DOHH2 (cell line): ENCODE measurements around the gene ATE1.

Experiments
- H3F3A ChIP-seq: fragments of 200-600 bp; sonication (generic), shearing (Covaris generic); 2 replicates; pipeline ENCODE4 v1.6.0; 2016; ENCODE audit warnings: antibody characterized with exemption, mild to moderate bottlenecking; ENCODE audit not compliant: control insufficient read depth, insufficient read depth
- H3K27ac ChIP-seq: fragments of 200-600 bp; sonication (generic); 2 replicates; pipeline ENCODE4 v1.5.1; 2014; ENCODE audit warnings: low read depth, mild to moderate bottlenecking, low read length, moderate library complexity
- H3K27me3 ChIP-seq: fragments of 200-600 bp; sonication (generic); 2 replicates; pipeline ENCODE4 v1.6.1; 2014; ENCODE audit warnings: mild to moderate bottlenecking, low read length, mixed read lengths; ENCODE audit not compliant: control insufficient read depth
- H3K36me3 ChIP-seq: fragments of 200-600 bp; sonication (generic); 2 replicates; pipeline ENCODE4 v1.6.1; 2014; ENCODE audit warnings: mild to moderate bottlenecking, low read length, moderate library complexity, mixed read lengths; ENCODE audit not compliant: control insufficient read depth
- H3K4me1 ChIP-seq: fragments of 200-600 bp; sonication (generic); 2 replicates; pipeline ENCODE4 v1.6.1; 2014; ENCODE audit warnings: mild to moderate bottlenecking, low read length, mixed read lengths; ENCODE audit not compliant: control insufficient read depth
- H3K4me2 ChIP-seq: fragments of 200-600 bp; sonication (generic); 2 replicates; pipeline ENCODE4 v1.6.0; 2014; ENCODE audit warnings: mild to moderate bottlenecking, low read length, moderate library complexity
- H3K4me3 ChIP-seq: fragments of 200-600 bp; sonication (generic); 2 replicates; pipeline ENCODE4 v1.5.1; 2014; ENCODE audit warnings: mild to moderate bottlenecking, low read length, mixed read lengths
- H3K79me2 ChIP-seq: fragments of 200-600 bp; sonication (generic); 2 replicates; pipeline ENCODE4 v1.6.1; 2014; ENCODE audit warnings: mild to moderate bottlenecking, low read length, mixed read lengths; ENCODE audit not compliant: control insufficient read depth
- H3K9me2 ChIP-seq: fragments of 200-600 bp; sonication (generic); replicated peaks from 2 replicates; pipeline ENCODE4 v1.6.1; 2014; ENCODE audit warnings: mild to moderate bottlenecking, low read length, mixed read lengths; ENCODE audit not compliant: control insufficient read depth
- H3K9me3 ChIP-seq: fragments of 200-600 bp; sonication (generic); 2 replicates; pipeline ENCODE4 v1.6.1; 2014; ENCODE audit warnings: antibody characterized with exemption, low read length, mixed read lengths; ENCODE audit not compliant: control insufficient read depth, insufficient read depth
- H4K20me1 ChIP-seq: fragments of 200-600 bp; sonication (generic); 2 replicates; pipeline ENCODE4 v1.6.0; 2014; ENCODE audit warnings: low read depth, mild to moderate bottlenecking, antibody characterized with exemption, low read length, moderate library complexity; ENCODE audit not compliant: control insufficient read depth, insufficient read depth
- EZH2phosphoT487 ChIP-seq: fragments of 200-600 bp; sonication (generic); IDR thresholded peaks from 2 replicates; pipeline ENCODE4 v1.6.1; 2017; ENCODE audit warnings: borderline replicate concordance, mild to moderate bottlenecking, antibody characterized with exemption, low read length, moderate library complexity, mixed read lengths
- TF ChIP-seq, protein P1 (sequence below): fragments of 200-600 bp; sonication (generic); IDR thresholded peaks from one replicate; pipeline ENCODE4 v1.5.1; 2014; ENCODE audit warnings: antibody characterized with exemption, mild to moderate bottlenecking, low read depth, low read length; ENCODE audit not compliant: poor library complexity, severe bottlenecking

The ATE1 gene

DNA sequence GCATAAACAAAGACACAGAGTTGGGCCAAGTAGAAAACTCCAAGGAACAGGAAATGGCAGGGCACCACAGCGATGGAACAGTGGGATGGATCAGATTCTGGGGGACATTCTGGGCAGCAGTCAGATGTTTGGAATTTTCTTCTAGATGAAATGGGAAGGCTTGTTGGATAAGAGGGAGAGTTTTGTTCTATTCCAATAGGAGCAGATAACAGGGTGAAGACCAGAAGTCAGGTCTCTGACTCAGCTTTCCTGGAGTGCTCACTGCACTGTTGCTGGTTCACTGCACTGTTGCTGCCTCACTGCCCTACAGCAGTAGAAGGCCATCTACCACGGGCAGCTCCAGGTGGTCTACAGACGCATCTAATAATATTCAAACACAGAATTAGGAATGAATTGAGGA is 135.6 kb downstream of the ATE1 start:
- no peaks in the 10 kb centered on the region for H3K9me2 ChIP-seq
- TF ChIP-seq, protein P1, sequence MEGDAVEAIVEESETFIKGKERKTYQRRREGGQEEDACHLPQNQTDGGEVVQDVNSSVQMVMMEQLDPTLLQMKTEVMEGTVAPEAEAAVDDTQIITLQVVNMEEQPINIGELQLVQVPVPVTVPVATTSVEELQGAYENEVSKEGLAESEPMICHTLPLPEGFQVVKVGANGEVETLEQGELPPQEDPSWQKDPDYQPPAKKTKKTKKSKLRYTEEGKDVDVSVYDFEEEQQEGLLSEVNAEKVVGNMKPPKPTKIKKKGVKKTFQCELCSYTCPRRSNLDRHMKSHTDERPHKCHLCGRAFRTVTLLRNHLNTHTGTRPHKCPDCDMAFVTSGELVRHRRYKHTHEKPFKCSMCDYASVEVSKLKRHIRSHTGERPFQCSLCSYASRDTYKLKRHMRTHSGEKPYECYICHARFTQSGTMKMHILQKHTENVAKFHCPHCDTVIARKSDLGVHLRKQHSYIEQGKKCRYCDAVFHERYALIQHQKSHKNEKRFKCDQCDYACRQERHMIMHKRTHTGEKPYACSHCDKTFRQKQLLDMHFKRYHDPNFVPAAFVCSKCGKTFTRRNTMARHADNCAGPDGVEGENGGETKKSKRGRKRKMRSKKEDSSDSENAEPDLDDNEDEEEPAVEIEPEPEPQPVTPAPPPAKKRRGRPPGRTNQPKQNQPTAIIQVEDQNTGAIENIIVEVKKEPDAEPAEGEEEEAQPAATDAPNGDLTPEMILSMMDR = no peak
- TF ChIP-seq EZH2phosphoT487 = no peak
- no peaks in the 10 kb centered on the region for H3K79me2 ChIP-seq
- peaks cover 9% of the 10 kb centered on the region for H3K36me3 ChIP-seq
- no peak overlapping the region for H3K27ac ChIP-seq
- H3K4me1 ChIP-seq = 0 out of 2 replicates have a peak, but pooled peaks cover 5% of the 10 kb centered on the region
- no peak overlapping the region for H3K4me2 ChIP-seq
- no peaks in the 10 kb centered on the region for H3F3A ChIP-seq
- no peak overlapping the region for H3K4me3 ChIP-seq
- H3K27me3 ChIP-seq = no peaks in the 10 kb centered on the region
- H3K9me3 ChIP-seq = no peaks in the 10 kb centered on the region
- no peaks in the 10 kb centered on the region for H4K20me1 ChIP-seq

DNA sequence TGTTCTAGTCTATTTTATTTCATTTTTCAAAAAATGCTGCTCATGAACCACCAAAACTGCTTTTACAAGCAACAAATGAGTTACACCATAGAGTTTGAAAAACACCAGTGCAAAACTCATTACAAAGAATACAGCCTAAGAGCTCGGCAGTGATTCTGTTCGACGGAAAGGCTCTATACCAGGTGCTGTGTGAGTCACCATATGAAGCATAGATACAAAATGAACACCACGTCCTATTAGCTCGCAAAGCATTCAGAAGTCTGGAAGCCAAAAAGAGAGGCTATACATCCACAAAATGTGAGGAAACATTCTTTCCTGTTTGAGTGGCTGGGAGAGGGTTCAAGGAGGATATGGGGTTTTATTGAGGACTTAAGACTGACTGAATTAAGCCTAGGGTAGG is 136.1 kb downstream of the ATE1 start:
- no peak for TF ChIP-seq EZH2phosphoT487
- TF ChIP-seq, protein P1 = no peak

DNA sequence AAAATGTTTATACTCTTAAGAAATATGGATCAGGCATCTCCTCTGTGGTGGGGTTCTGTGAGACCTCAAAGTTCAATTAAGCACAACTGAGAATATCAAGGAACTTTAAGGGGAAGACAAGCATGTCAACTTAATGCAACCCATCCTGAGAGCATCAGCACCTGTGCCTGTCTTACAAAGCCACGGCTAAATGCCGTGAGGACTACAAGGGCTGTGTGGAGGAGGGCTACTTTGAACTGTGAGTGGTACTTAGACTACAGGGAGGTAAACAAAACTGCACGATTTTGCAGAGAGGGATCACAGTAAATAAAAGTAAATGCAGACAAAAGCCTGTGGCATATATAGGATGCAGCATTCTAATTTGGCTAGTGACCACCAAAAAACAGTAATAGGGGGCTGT is 139.1 kb downstream of the ATE1 start:
- Histone ChIP-seq H3K9me3 (no peaks in the 10 kb centered on the region), H3K4me1 (0 out of 2 replicates have a peak, but pooled peaks cover 5% of the 10 kb centered on the region), H3K79me2 (no peaks in the 10 kb centered on the region), H4K20me1 (no peaks in the 10 kb centered on the region), H3K27me3 (no peaks in the 10 kb centered on the region), H3K4me2 (no peak overlapping the region), H3K9me2 (no peaks in the 10 kb centered on the region), H3K36me3 (peaks cover 9% of the 10 kb centered on the region), H3F3A (no peaks in the 10 kb centered on the region), H3K27ac (no peak overlapping the region), H3K4me3 (no peak overlapping the region)
- no peak for TF ChIP-seq EZH2phosphoT487
- TF ChIP-seq, protein P1 = no peak

More for the DNA sequence above, 136.1 kb downstream of the ATE1 start:
- no peaks in the 10 kb centered on the region for H3K27me3 ChIP-seq
- H3K4me1 ChIP-seq = 0 out of 2 replicates have a peak, but pooled peaks cover 5% of the 10 kb centered on the region
- H3F3A ChIP-seq = no peaks in the 10 kb centered on the region
- no peaks in the 10 kb centered on the region for H4K20me1 ChIP-seq
- no peak overlapping the region for H3K27ac ChIP-seq
- H3K4me2 ChIP-seq = no peak overlapping the region
- no peaks in the 10 kb centered on the region for H3K9me3 ChIP-seq
- H3K79me2 ChIP-seq = no peaks in the 10 kb centered on the region
- no peak overlapping the region for H3K4me3 ChIP-seq
- no peaks in the 10 kb centered on the region for H3K9me2 ChIP-seq
- peaks cover 9% of the 10 kb centered on the region for H3K36me3 ChIP-seq
